H1 (cell line): ENCODE data around the gene PPP1CC. TPM values are rescaled to one million over a fixed set of nuclear protein-coding genes. Genes with fewer than 3 reads are reported as not detected.

Experiments
- CTCF ChIA-PET: fragments of 300-600 bp; sonication (Branson Sonifier 250); formaldehyde crosslinking; loops from one replicate; lab custom pipeline; 2021; ENCODE audit not compliant: partially characterized antibody; lab: Charles Lee
- POLR2A ChIA-PET: fragments of 300-600 bp; sonication (Branson Sonifier 250); formaldehyde crosslinking; loops from one replicate; lab custom pipeline; 2021; ENCODE audit warnings: inconsistent platforms; ENCODE audit not compliant: partially characterized antibody; lab: Charles Lee
- DNase-seq, 2 experiments: peaks; one replicate each; pipeline versions ENCODE4 v3.0.0 to v3.0.0-alpha.2; 2010 to 2022; ENCODE audit warnings: low spot score in 2 of 2, low read depth in 1 of 2, mixed read lengths in 1 of 2
- FAIRE-seq: peaks from 2 replicates; lab custom pipeline; 2011; peaks lifted over from hg19 to GRCh38; lab: Jason Lieb, UNC
- H2AFZ ChIP-seq: 2 replicates; pipeline ENCODE4 v1.8.1; 2012; ENCODE audit warnings: low read length, inconsistent platforms
- H2AK5ac ChIP-seq: 2 replicates; pipeline ENCODE4 v1.6.1; 2013; ENCODE audit warnings: low read depth, low read length
- H2BK120ac ChIP-seq: replicated peaks from 2 replicates; pipeline ENCODE3; 2013; ENCODE audit warnings: low read depth, low read length, inconsistent platforms
- H2BK12ac ChIP-seq: 2 replicates; pipeline ENCODE4 v1.6.1; 2013; ENCODE audit warnings: low read depth, low read length
- H2BK15ac ChIP-seq: 2 replicates; pipeline ENCODE4 v1.6.1; 2013; ENCODE audit warnings: low read length
- H2BK20ac ChIP-seq: 2 replicates; pipeline ENCODE4 v1.6.1; 2013; ENCODE audit warnings: low read length
- H2BK5ac ChIP-seq: 2 replicates; pipeline ENCODE4 v1.6.1; 2013; ENCODE audit warnings: low read depth, low read length
- H3K14ac ChIP-seq: 2 replicates; pipeline ENCODE4 v1.6.1; 2013; ENCODE audit warnings: inconsistent platforms; ENCODE audit not compliant: insufficient read length
- H3K18ac ChIP-seq: 2 replicates; pipeline ENCODE4 v1.6.1; 2013; ENCODE audit warnings: low read length; ENCODE audit errors: extremely low read depth
- H3K23ac ChIP-seq: 2 replicates; pipeline ENCODE4 v1.6.1; 2013; ENCODE audit warnings: inconsistent platforms; ENCODE audit not compliant: insufficient read length
- H3K23me2 ChIP-seq: 2 replicates; pipeline ENCODE4 v1.6.1; 2013; ENCODE audit warnings: low read depth, low read length
- H3K27ac ChIP-seq: 2 replicates; pipeline ENCODE4 v1.6.1; 2011; ENCODE audit warnings: low read depth, low read length, inconsistent platforms
- H3K27me3 ChIP-seq, 4 experiments: replicated peaks in 1 of 4; 1 replicate in 1 of 4; 2 replicates in 3 of 4; pipeline versions ENCODE4 v1.6.1 to v1.8.1; 2011 to 2013; ENCODE audit warnings: low read length in 3 of 4, mild to moderate bottlenecking in 3 of 4, inconsistent platforms in 2 of 4, mixed read lengths in 2 of 4, moderate library complexity in 1 of 4; ENCODE audit not compliant: control insufficient read depth in 3 of 4, insufficient read depth in 3 of 4; ENCODE audit errors: extremely low read depth in 1 of 4
- H3K36me3 ChIP-seq, 4 experiments: 2 replicates each; pipeline versions ENCODE4 v1.6.1 to v1.8.1; 2011 to 2013; ENCODE audit warnings: mild to moderate bottlenecking in 4 of 4, low read length in 3 of 4, moderate library complexity in 2 of 4, control low read depth in 1 of 4, inconsistent platforms in 1 of 4; ENCODE audit not compliant: insufficient read depth in 4 of 4, control insufficient read depth in 2 of 4
- H3K4ac ChIP-seq: replicated peaks from 2 replicates; pipeline ENCODE3; 2013; ENCODE audit warnings: low read length, low read depth, mixed read lengths, inconsistent platforms; ENCODE audit not compliant: insufficient read length
- H3K4me1 ChIP-seq, 4 experiments: replicated peaks in 1 of 4; 1 replicate in 1 of 4; 2 replicates in 3 of 4; pipeline versions ENCODE4 v1.6.1 to v1.8.1; 2011 to 2013; ENCODE audit warnings: low read length in 3 of 4, inconsistent platforms in 2 of 4, mixed read lengths in 1 of 4; ENCODE audit not compliant: insufficient read depth in 4 of 4, control insufficient read depth in 3 of 4
- H3K4me2 ChIP-seq, 2 experiments: 2 replicates each; pipeline versions ENCODE4 v1.6.1 to v1.8.1; 2011 to 2013; ENCODE audit warnings: low read depth in 2 of 2, low read length in 2 of 2, control low read depth in 1 of 2, inconsistent platforms in 1 of 2, mild to moderate bottlenecking in 1 of 2; ENCODE audit not compliant: insufficient read depth in 1 of 2
- H3K4me3 ChIP-seq, 4 experiments: fragments of 200-600, 300-600 bp in 1 of 4; sonication (generic), shearing (Covaris generic), sonication (Bioruptor Twin) in 1 of 4; 2 replicates each; pipeline versions ENCODE4 v1.5.1 to v1.8.1; 2011 to 2016; ENCODE audit warnings: low read length in 4 of 4, low read depth in 3 of 4, control low read depth in 2 of 4, inconsistent platforms in 2 of 4, mild to moderate bottlenecking in 2 of 4, mixed read lengths in 1 of 4, moderate library complexity in 1 of 4; ENCODE audit not compliant: insufficient read depth in 2 of 4; ENCODE audit errors: extremely low read depth in 1 of 4
- H3K56ac ChIP-seq: replicated peaks from 2 replicates; pipeline ENCODE3; 2013; ENCODE audit warnings: low read depth, mild to moderate bottlenecking, mixed read lengths, low read length, inconsistent platforms; ENCODE audit not compliant: insufficient read length
- H3K79me1 ChIP-seq: 2 replicates; pipeline ENCODE4 v1.6.1; 2013; ENCODE audit warnings: low read depth, low read length, control low read depth
- H3K79me2 ChIP-seq, 2 experiments: 2 replicates each; pipeline versions ENCODE4 v1.6.1 to v1.8.1; 2012 to 2013; ENCODE audit warnings: low read length in 2 of 2, mild to moderate bottlenecking in 2 of 2, inconsistent platforms in 1 of 2; ENCODE audit not compliant: insufficient read depth in 2 of 2, control insufficient read depth in 1 of 2
- H3K9ac ChIP-seq, 4 experiments: replicated peaks in 1 of 4; 1 replicate in 1 of 4; 2 replicates in 3 of 4; pipeline versions ENCODE4 v1.6.1 to v1.8.1; 2011 to 2013; ENCODE audit warnings: low read depth in 3 of 4, low read length in 3 of 4, control low read depth in 2 of 4, mild to moderate bottlenecking in 2 of 4, moderate library complexity in 2 of 4, inconsistent platforms in 1 of 4; ENCODE audit errors: extremely low read depth in 1 of 4
- H3K9me3 ChIP-seq, 2 experiments: 2 replicates each; pipeline versions ENCODE4 v1.6.1 to v1.8.1; 2012 to 2013; ENCODE audit warnings: mild to moderate bottlenecking in 2 of 2, moderate library complexity in 2 of 2, control low read depth in 1 of 2, inconsistent platforms in 1 of 2, low read depth in 1 of 2, low read length in 1 of 2, mixed read lengths in 1 of 2; ENCODE audit not compliant: insufficient read depth in 2 of 2
- H4K20me1 ChIP-seq, 2 experiments: replicated peaks in 1 of 2; 2 replicates each; pipeline versions ENCODE3 to v1.8.1; 2011 to 2013; ENCODE audit warnings: inconsistent platforms in 2 of 2, low read length in 2 of 2, mild to moderate bottlenecking in 1 of 2; ENCODE audit not compliant: insufficient read depth in 2 of 2, control insufficient read depth in 1 of 2
- H4K5ac ChIP-seq: 2 replicates; pipeline ENCODE4 v1.6.1; 2013; ENCODE audit warnings: low read length, low read depth, mixed read lengths, inconsistent platforms; ENCODE audit not compliant: insufficient read length
- H4K8ac ChIP-seq: 2 replicates; pipeline ENCODE4 v1.8.0; 2013; ENCODE audit warnings: mild to moderate bottlenecking, moderate library complexity, low read length, inconsistent platforms; ENCODE audit not compliant: insufficient read depth; ENCODE audit errors: extremely low read depth
- H4K91ac ChIP-seq: replicated peaks from 2 replicates; pipeline ENCODE3; 2013; ENCODE audit warnings: low read length, mixed read lengths, inconsistent platforms; ENCODE audit not compliant: insufficient read length
- CHD1 ChIP-seq: IDR thresholded peaks from 2 replicates; pipeline ENCODE4 v1.6.1; 2012; ENCODE audit warnings: low read depth, low read length, improper control_type of control experiment
- POLR2AphosphoS5 ChIP-seq: IDR thresholded peaks from 2 replicates; pipeline ENCODE4 v1.6.1; 2011; ENCODE audit warnings: low read depth, low read length
- WGBS, 2 experiments: shearing (Covaris generic) in 1 of 2; methylation state at CpG; one replicate each; pipeline versions ENCODE4 v1.1.6 to v1.1.7; 2013 to 2015; ENCODE audit warnings: low lambda C conversion rate in 2 of 2, mixed read lengths in 2 of 2, inconsistent platforms in 1 of 2, low coverage in 1 of 2, missing lambda C conversion rate in 1 of 2; ENCODE audit not compliant: insufficient replicate concordance in 2 of 2, insufficient coverage in 1 of 2, insufficient read length in 1 of 2; ENCODE audit errors: extremely low coverage in 1 of 2, missing lambda C conversion rate in 1 of 2; 5-methylcytosine and 5-hydroxymethylcytosine counted together
- polyA plus RNA-seq, 7 experiments: library from polyadenylated mRNA; depleted of rRNA in 3 of 7; stranded (reverse) in 5 of 7; unstranded in 2 of 7; fragments of >200 nt in 5 of 7; fragments of 200-250 nt in 2 of 7; gene quantifications; 1 replicate in 5 of 7; 2 replicates in 1 of 7; 4 replicates in 1 of 7; pipeline versions ENCODE4 v1.2.1 to v1.2.3, GENCODE V29; 2011 to 2013; ENCODE audit warnings: missing spikeins in 2 of 7, mixed read lengths in 2 of 7
- total RNA-seq: library from RNA; stranded (reverse); fragmentation: NEBNext Ultra II Directional; extraction: Animal tissue kit (Norgen Biotek cat#: 25700); gene quantifications from 2 replicates; pipeline ENCODE4 v1.2.1, GENCODE V29; 2021

PPP1CC gene
- total and polyA plus RNA-seq, 2 of the 8 experiments (the other 6 are each of a cell fraction or from before 2014, with no cell fraction given), result 193 to 350 TPM

- POLR2A ChIA-PET, result interaction anchor here (2.5 kb wide), 1 partner anchor 11 kb away, joined by 9 read pairs; no protein-coding TSS in a partner anchor
- no peak for TF ChIP-seq CHD1
- TF ChIP-seq POLR2AphosphoS5, result peak; percentile 35; the same call in 1 of the 2 replicates
Observed at GRCh38 chr12:110725267-110725666, 17.4 kb downstream of the PPP1CC start.

More at GRCh38 chr12:110725267-110725666, 17.4 kb downstream of the PPP1CC start:
- Histone ChIP-seq H2BK12ac (no peak overlapping the region), H2BK15ac (no peak overlapping the region), H3K9me3 (no peaks in the 10 kb centered on the region), H3K79me2 (peaks cover 4 to 60% of the 10 kb centered on the region in 2 experiments; a peak in 3 of 4 replicates), H3K4ac (no peak overlapping the region), H3K23me2 (no peaks in the 10 kb centered on the region), H3K4me2 (no peak overlapping the region; a peak in 1 of 4 replicates), H3K36me3 (peaks cover 24 to 92% (median 69%) of the 10 kb centered on the region in 4 experiments), H4K8ac (no peak overlapping the region), H4K20me1 (peaks cover 24 to 33% of the 10 kb centered on the region in 2 experiments), H2AK5ac (no peak overlapping the region), H2BK5ac (no peak overlapping the region), H3K56ac (no peak overlapping the region), H3K4me1 (peaks cover 0 to 15% (median 8%) of the 10 kb centered on the region in 4 experiments; a peak in 3 of 7 replicates), H3K79me1 (peaks cover 4% of the 10 kb centered on the region; the same call in 1 of the 2 replicates), H3K23ac (no peak overlapping the region), H2BK20ac (no peak overlapping the region), H2AFZ (no peak overlapping the region), H2BK120ac (no peak overlapping the region), H3K18ac (no peak overlapping the region), H3K27me3 (no peaks in the 10 kb centered on the region), H4K91ac (no peak overlapping the region), H3K4me3 (no peak overlapping the region), H3K9ac (no peak overlapping the region), H3K27ac (0 out of 2 replicates have a peak overlapping the region, but pooled peaks have one; percentile 27), H4K5ac (no peak overlapping the region), H3K14ac (no peak overlapping the region)
- FAIRE-seq (no peak), DNase-seq (no peak)
- 96% methylated on average over 4 of the region's 4 CpGs; no CpG with 5 or more reads in 1 of the 2 experiments for WGBS, 2 experiments
- CTCF ChIA-PET, result no interaction called here
